D721Med (cell line): ENCODE measurements around the gene NR5A2.

Source experiments
- DNase-seq: peaks from one replicate; pipeline ENCODE4 v3.0.0; 2011; ENCODE audit warnings: low spot score; ENCODE audit not compliant: insufficient read length
- FAIRE-seq: peaks from 2 replicates; lab custom pipeline; 2011; peaks lifted over from hg19 to GRCh38; lab: Jason Lieb, UNC
- TF ChIP-seq, protein P1 (sequence below): IDR thresholded peaks from 2 replicates; pipeline ENCODE4 v1.5.1; 2012; ENCODE audit warnings: mild to moderate bottlenecking, control low read depth; ENCODE audit not compliant: insufficient read depth; ENCODE audit errors: missing control alignments

Gene NR5A2

DNA sequence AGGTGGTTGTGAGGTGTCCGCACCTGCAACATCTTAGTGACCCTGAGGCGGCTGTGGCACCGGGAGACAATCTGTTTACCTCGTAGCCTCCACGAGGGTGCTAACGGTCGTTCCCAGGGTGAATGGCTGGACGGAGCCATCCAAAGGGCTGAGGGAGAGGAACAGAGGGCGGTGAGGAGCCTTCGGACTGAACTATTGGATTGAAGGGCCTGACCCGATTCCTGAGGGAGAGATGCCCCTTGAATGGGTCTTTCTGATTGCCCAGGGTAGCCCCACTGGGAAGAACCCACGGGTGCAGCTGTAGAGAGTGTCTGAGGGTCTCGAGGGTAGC is 2.3 kb downstream of the NR5A2 start:
- TF ChIP-seq, protein P1, sequence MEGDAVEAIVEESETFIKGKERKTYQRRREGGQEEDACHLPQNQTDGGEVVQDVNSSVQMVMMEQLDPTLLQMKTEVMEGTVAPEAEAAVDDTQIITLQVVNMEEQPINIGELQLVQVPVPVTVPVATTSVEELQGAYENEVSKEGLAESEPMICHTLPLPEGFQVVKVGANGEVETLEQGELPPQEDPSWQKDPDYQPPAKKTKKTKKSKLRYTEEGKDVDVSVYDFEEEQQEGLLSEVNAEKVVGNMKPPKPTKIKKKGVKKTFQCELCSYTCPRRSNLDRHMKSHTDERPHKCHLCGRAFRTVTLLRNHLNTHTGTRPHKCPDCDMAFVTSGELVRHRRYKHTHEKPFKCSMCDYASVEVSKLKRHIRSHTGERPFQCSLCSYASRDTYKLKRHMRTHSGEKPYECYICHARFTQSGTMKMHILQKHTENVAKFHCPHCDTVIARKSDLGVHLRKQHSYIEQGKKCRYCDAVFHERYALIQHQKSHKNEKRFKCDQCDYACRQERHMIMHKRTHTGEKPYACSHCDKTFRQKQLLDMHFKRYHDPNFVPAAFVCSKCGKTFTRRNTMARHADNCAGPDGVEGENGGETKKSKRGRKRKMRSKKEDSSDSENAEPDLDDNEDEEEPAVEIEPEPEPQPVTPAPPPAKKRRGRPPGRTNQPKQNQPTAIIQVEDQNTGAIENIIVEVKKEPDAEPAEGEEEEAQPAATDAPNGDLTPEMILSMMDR = no peak
- FAIRE-seq (no peak), DNase-seq (no peak)

DNA sequence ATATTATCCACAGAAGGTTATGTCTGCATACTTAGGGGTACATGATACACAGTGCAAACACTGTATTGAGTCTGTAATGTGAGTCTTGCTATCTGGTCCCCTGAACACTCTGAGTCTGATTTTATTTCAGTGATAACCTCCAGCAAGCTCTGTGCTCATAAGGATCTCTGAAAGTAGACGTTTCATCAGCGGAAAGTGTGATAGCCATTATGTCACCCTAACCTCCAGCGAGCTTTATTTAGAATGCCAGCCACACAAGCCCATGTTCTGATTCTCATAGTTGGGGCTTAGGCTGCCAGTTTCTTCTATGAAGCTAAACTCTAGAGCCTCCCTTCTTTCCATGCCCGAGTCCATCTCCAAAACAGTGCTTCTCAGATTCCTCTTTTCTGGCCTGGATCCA is 3.3 kb downstream of the NR5A2 start:
- FAIRE-seq (no peak), DNase-seq (no peak)
- TF ChIP-seq, protein P1 = no peak

DNA sequence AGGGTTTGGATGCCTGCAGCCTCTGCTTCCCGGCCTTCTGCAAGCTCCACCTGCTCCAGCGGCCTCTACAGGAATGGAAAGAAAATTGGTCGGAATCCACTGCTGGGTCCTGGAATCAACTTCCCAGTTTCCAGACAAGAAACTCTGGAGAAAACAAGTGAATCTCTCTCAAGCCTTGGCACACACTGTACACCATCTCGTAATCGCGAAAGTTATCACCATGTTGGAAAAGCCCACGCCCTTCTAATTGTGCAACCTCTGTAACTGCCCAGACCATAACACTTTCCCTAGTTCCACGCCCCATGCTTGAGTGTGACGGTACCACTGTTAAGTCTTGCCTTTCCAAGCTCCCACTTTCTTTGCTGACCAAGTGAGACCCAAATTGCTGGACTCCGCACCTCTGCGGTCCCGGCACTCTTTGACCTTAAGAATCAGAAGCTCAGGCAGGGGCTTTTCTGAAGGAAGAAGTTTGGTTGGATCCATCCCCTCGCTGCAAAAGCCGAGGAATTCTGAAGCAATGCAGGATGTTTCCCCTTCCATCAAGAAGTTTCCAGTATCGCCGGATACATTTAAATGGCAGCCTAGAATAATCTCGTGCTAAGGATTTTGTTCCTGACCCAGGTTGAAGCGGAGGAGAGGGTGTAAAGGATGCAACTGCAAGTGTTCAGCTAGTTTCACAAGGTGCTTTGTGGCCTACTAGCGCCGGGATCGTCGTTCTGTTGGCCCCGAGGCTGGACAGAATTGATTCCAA is 6.2 kb downstream of the NR5A2 start:
- DNase-seq (no peak), FAIRE-seq (no peak)
- TF ChIP-seq, protein P1 = no peak

DNA sequence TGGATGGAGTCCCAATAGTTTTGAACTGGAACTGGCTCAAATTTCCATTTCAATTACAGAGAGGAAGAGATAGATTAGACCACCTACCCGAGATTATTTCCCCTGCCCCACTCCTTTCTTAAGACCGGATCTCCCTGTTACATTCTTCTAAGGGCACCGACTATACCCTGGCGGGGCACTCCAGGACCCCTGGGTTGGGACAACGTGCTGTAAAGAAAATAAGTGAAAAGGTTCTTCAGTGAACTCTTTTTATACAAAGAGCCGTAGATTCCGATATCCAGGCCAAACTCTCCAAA is 6.7 kb downstream of the NR5A2 start:
- TF ChIP-seq, protein P1 = no peak
- FAIRE-seq = no peak
- DNase-seq = no peak

DNA sequence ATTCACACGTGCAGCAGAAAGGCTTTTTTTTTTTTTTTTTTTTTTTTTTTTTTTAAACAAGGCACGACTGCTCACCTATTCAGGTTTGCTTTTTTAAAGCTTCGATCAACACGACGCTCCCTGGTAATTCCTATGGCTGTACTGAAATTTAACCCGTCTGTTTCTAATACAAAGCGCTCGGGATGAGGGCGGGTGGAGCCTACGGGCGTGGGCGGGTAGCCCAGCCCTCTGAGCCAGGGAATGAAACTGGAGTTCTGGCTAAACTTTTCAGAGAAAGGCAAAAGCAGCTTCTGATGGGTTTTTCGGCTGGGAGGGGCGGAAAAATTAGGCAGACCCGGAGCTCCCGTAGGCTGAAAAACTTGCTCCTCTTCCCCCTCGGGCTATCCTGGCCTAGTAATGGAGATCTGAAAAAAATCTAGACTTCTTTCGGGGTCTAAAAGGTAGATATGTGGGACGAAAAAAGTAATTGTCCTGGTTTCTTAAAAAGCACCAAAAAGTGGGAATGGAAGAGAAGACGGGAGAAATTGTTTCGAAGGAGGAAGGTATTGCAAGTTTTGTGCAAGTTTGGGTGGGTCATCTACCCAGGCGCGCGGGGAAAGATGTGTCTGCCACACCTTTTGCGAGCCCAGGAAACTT is 7.4 kb downstream of the NR5A2 start:
- no peak for FAIRE-seq
- TF ChIP-seq, protein P1 = no peak
- no peak for DNase-seq

DNA sequence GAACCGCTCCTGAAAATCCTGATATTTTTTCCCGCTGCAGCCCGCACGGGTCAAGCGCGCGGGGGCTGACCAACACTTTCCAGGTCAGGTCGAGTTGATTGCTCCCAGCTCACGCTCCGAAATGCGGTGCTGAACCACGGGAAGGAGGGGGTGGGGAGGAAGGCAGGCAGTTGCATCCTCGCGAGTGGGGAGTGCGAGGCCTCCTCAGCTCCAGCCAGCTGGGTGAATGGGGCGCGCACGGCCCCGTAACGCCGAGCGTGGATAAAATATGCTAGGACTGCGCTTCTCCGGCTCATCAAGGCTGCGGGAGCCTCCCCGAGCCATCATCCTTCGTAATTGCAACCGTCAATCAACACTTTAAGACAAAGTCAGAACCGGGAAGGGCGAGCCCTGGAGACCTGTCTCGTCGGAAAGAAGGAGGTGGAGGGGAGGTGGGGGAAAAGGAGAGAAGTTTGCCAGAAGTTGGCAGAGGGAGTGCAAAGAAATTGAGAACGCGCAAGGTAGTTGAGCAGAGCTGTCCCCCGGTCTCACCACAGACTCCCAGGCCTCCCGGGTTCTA is 8.0 kb downstream of the NR5A2 start:
- TF ChIP-seq, protein P1 = no peak
- no peak for DNase-seq
- FAIRE-seq = no peak

DNA sequence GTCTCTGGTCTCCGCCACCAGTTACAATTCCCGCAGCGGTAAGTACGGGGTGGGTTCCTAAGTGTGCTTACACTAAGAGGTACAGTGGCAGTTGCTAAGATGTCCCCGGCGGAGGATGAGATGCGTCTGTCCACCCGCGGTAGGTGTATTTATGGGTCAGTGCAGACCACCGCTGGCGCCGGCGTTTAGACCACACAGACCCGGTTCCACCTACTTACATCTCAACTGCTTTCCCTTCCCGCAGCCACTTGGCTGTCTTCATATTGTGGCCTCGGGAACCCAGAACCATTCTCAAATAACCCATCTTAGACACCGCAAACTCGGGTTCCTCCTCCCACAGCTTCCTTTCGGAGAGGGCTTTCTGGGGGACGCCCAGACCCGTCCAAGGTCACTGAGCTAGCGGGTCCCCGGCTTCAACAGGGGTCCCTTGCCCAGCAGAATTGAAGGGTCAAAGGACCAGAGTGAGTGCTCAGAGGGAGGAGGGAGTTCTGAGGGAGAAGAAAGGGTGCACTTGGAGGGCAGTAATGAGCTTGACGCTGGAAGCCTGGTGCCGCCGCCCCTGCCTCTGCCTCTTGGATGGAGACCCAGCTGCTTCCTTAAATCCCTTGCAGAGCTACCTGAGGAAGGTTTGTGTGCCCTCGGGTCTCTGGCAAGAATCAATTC is 8.6 kb downstream of the NR5A2 start:
- TF ChIP-seq, protein P1 = no peak
- DNase-seq (no peak), FAIRE-seq (no peak)
